ENCODE measurements around the gene ANLN. TPM values are rescaled to one million over a fixed set of nuclear protein-coding genes. Genes with fewer than 3 reads are reported as not detected.

The ANLN gene
- polyA plus RNA-seq, 3 donors, result 0.12 to 1.1 (median 0.25) TPM

DNA sequence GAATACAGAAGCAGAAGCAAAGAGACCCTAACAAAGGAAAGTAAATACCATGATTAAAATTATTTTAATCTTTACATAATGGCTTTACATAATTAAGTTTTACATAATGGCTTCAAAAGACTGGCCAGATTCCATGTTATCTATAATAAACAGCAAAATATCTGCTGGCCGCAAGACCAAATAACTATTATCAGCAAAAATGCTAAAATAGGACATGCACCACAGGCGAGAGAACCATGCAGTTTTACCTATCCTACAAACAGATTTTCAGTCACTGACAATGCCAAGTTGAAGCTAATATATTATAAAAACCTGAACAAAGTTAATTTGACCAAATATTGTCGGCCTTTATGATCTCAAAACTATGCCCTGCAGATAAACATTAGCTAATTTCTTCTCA lies 34.2 kb upstream of the ANLN start:
- Histone ChIP-seq H3K4me2 (replicated peaks; ENCODE audit: extremely low read depth, low read length, poor library complexity, severe bottlenecking) (no peak overlapping the region), H2AFZ (ENCODE audit: insufficient read depth, low read depth, low read length, poor library complexity, severe bottlenecking) (no peak overlapping the region), H3K4me3 (replicated peaks in 1 of 3; ENCODE audit: low read depth in 2 of 3, low read length in 3 of 3) (no peak overlapping the region), H4K20me1 (ENCODE audit: insufficient read depth, low read length) (no peaks in the 10 kb centered on the region), H3K27ac (ENCODE audit: low read depth in 1 of 2, low read length in 2 of 2) (no peak overlapping the region), H3K79me2 (ENCODE audit: insufficient read depth, low read length) (no peaks in the 10 kb centered on the region), H3K9ac (ENCODE audit: insufficient read depth, low read length, poor library complexity, severe bottlenecking) (no peak overlapping the region), H3K4me1 (ENCODE audit: control insufficient read depth in 1 of 2, insufficient read depth in 2 of 2, low read length in 2 of 2) (no peaks in the 10 kb centered on the region), H3K27me3 (ENCODE audit: control insufficient read depth in 2 of 2, insufficient read depth in 2 of 2, low read length in 2 of 2) (no peaks in the 10 kb centered on the region), H3K36me3 (replicated peaks in 1 of 2; ENCODE audit: control insufficient read depth in 1 of 2, insufficient read depth in 2 of 2, low read length in 2 of 2) (no peaks in the 10 kb centered on the region), H3K9me3 (replicated peaks in 1 of 2; ENCODE audit: control insufficient read depth in 1 of 2, insufficient read depth in 1 of 2, low read length in 2 of 2) (no peaks in the 10 kb centered on the region)
- H3K36me3 Mint-ChIP-seq, result no peaks in the 10 kb centered on the region
- no CpG with 5 or more reads among the region's 3 CpGs for WGBS (ENCODE audit: insufficient coverage)
- no peak overlapping the region for H3K27ac Mint-ChIP-seq
- H3K4me3 Mint-ChIP-seq, result no peak overlapping the region
- H3K9me3 Mint-ChIP-seq, result no peaks in the 10 kb centered on the region
- no peaks in the 10 kb centered on the region for H3K4me1 Mint-ChIP-seq
- H3K27me3 Mint-ChIP-seq (ENCODE audit: low read depth in 3 of 3), result no peaks in the 10 kb centered on the region
- no peak for DNase-seq
- no peak for TF ChIP-seq CTCF (IDR thresholded peaks at IDR 0.05)
- intact Hi-C loops (cut with micrococcal nuclease), result no loop called here

- Histone ChIP-seq H4K20me1 (ENCODE audit: insufficient read depth, low read length) (no peaks in the 10 kb centered on the region), H3K9ac (ENCODE audit: insufficient read depth, low read length, poor library complexity, severe bottlenecking) (no peak overlapping the region), H3K79me2 (ENCODE audit: insufficient read depth, low read length) (no peaks in the 10 kb centered on the region), H3K4me2 (replicated peaks; ENCODE audit: extremely low read depth, low read length, poor library complexity, severe bottlenecking) (no peak overlapping the region), H3K4me1 (ENCODE audit: control insufficient read depth in 1 of 2, insufficient read depth in 2 of 2, low read length in 2 of 2) (no peaks in the 10 kb centered on the region), H3K9me3 (replicated peaks in 1 of 2; ENCODE audit: control insufficient read depth in 1 of 2, insufficient read depth in 1 of 2, low read length in 2 of 2) (no peaks in the 10 kb centered on the region), H3K27me3 (ENCODE audit: control insufficient read depth in 2 of 2, insufficient read depth in 2 of 2, low read length in 2 of 2) (no peaks in the 10 kb centered on the region), H3K4me3 (replicated peaks in 1 of 3; ENCODE audit: low read depth in 2 of 3, low read length in 3 of 3) (no peak overlapping the region), H2AFZ (ENCODE audit: insufficient read depth, low read depth, low read length, poor library complexity, severe bottlenecking) (no peak overlapping the region), H3K27ac (ENCODE audit: low read depth in 1 of 2, low read length in 2 of 2) (no peak overlapping the region), H3K36me3 (replicated peaks in 1 of 2; ENCODE audit: control insufficient read depth in 1 of 2, insufficient read depth in 2 of 2, low read length in 2 of 2) (no peaks in the 10 kb centered on the region)
- H3K27ac Mint-ChIP-seq, result no peak overlapping the region
- TF ChIP-seq CTCF (IDR thresholded peaks at IDR 0.05), result no peak
- H3K36me3 Mint-ChIP-seq, result no peaks in the 10 kb centered on the region
- 100% methylated on average over 1 of the region's 3 CpGs for WGBS (ENCODE audit: insufficient coverage)
- no peak overlapping the region for H3K4me3 Mint-ChIP-seq
- no peaks in the 10 kb centered on the region for H3K27me3 Mint-ChIP-seq (ENCODE audit: low read depth in 3 of 3)
- H3K9me3 Mint-ChIP-seq, result no peaks in the 10 kb centered on the region
- no peaks in the 10 kb centered on the region for H3K4me1 Mint-ChIP-seq
- no peak for DNase-seq
- intact Hi-C loops (cut with micrococcal nuclease), result no loop called here
These were observed 32.6 kb upstream of the ANLN start for GRCh38 chr7:36357054-36357453.

Measured in CD14-positive monocyte (primary cell).